ENCODE data around the gene KRTAP10-9.

The KRTAP10-9 gene

DNA sequence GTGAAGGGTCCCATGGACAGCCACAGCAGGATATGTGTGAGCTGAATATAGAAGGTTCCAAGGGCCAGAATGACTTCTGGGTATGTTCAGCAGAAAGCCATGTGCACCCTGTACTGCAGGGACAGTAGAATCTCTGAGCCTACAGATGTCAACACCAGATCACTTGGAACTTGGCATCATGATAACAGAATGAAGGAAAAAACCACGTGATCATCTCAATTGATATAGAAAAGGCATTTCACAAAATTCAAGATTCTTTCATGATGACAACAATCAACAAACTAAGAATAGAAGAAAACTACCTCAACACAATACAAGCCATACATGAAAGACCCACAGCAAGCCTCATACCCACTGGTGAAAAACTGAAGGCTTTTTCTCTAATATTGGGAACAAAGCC is 40.7 kb downstream of the KRTAP10-9 start:
- no peak for DNase-seq

DNA sequence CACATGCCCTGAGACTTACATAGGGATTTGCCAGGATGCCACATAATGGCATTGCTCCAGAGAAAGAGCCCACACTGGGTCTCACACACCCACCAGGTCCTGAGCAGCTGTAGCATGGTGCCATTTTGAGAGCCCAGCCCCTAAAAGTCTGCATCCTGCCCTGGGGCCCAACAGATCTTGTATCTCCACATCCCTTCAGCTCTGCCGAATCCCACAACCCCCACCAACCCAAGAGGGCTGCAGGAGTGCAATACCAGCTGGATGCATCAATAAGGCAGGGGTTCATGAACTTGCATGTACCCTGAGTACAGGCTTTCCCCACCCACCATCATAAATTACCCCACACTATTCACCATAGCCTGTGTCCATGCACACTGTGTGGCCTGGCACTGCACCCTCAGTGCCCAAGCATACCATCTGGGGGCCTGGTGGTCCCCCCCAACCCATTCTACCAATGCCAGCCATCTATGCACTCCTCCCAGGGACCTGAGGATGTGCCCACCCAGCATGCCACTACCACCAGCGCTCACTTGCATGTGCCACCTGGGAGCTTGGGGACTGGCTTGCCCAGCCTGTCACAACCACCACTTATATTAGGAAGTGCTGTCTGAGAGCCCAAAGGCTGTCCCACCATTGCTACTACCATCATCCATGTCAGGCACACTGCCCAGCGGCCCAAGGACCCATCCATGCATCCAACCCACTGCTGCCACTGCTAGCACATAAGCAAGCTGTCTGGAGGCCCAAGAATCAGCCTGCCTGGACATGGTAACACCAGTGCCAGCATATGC is 43.9 kb downstream of the KRTAP10-9 start:
- no peak for DNase-seq

DNA sequence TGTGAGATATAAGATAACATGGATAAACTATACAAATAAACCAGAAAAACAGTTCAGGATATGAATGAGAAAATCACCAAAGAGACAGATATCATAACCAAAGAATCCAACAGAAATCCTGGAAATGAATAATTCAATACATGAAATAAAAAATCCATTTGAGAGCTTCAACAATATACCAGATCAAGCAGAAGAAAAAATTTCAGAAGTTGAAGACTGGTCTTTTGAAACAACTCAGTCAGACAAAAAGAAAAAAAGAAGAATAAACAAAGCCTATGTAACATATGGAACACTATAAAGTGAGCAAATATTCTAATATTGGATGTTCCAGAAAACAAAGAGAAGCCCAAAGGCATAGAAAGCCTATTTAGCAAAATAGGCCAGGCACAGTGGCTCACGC is 45.0 kb downstream of the KRTAP10-9 start:
- DNase-seq, result no peak

DNA sequence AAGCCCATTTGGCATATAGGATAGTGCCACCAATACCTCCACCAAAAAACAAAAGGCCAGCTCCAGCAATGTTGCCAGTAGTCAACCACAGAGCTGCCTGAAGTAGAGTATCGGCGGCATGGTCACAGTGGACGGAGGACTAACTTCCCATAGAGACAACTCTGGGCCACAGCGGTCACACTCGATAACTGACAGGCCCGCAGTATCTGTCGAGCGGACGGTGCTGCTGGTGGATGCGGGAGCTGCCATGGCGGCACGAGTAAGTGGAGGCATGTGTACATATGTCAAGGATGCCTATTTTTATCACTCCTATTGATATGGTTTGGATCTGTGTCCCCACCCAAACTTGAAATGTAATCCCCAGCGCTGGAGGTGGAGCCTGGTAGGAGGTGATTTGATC is 51.0 kb downstream of the KRTAP10-9 start:
- DNase-seq, result no peak
